Glutamatergic neuron (in vitro differentiated cells): ENCODE data around the gene CACNA1D. TPM values are rescaled to one million over a fixed set of nuclear protein-coding genes. Genes with fewer than 3 reads are reported as not detected.

Source experiments
- DNase-seq: peaks from one replicate; pipeline ENCODE4 v3.0.0; 2022
- H3K27ac Mint-ChIP-seq: one replicate; pipeline ENCODE4 v1.8.0; 2020; ENCODE audit warnings: mild to moderate bottlenecking, mixed read lengths, inconsistent platforms; ENCODE audit not compliant: unreplicated experiment
- H3K27me3 Mint-ChIP-seq: one replicate; pipeline ENCODE4 v1.8.0; 2020; ENCODE audit warnings: mild to moderate bottlenecking, moderate library complexity, mixed read lengths, inconsistent platforms; ENCODE audit not compliant: unreplicated experiment
- H3K36me3 Mint-ChIP-seq: one replicate; pipeline ENCODE4 v1.8.0; 2020; ENCODE audit warnings: mild to moderate bottlenecking, mixed read lengths, inconsistent platforms; ENCODE audit not compliant: unreplicated experiment
- H3K4me1 Mint-ChIP-seq: one replicate; pipeline ENCODE4 v1.8.0; 2020; ENCODE audit warnings: mild to moderate bottlenecking, low read depth, mixed read lengths, inconsistent platforms; ENCODE audit not compliant: unreplicated experiment
- H3K4me3 Mint-ChIP-seq: one replicate; pipeline ENCODE4 v1.8.0; 2020; ENCODE audit warnings: mild to moderate bottlenecking, mixed read lengths, inconsistent platforms; ENCODE audit not compliant: unreplicated experiment
- H3K9me3 Mint-ChIP-seq: one replicate; pipeline ENCODE4 v1.8.0; 2020; ENCODE audit warnings: mild to moderate bottlenecking, moderate library complexity, mixed read lengths, inconsistent platforms; ENCODE audit not compliant: unreplicated experiment
- CTCF ChIP-seq: fragments of 200-600 bp; sonication (generic); IDR thresholded peaks from one replicate; pipeline ENCODE4 v1.5.0; 2021; ENCODE audit not compliant: partially characterized antibody, unreplicated experiment
- total RNA-seq: library from RNA; stranded (reverse); fragmentation: NEBNext Ultra II Directional; extraction: Animal tissue kit (Norgen Biotek cat#: 25700); gene quantifications from one replicate; pipeline ENCODE4 v1.2.1, GENCODE V29; 2021; ENCODE audit not compliant: unreplicated experiment

Gene CACNA1D
- total RNA-seq, 1 donor from 2014 or later, result 5.0 TPM

DNA sequence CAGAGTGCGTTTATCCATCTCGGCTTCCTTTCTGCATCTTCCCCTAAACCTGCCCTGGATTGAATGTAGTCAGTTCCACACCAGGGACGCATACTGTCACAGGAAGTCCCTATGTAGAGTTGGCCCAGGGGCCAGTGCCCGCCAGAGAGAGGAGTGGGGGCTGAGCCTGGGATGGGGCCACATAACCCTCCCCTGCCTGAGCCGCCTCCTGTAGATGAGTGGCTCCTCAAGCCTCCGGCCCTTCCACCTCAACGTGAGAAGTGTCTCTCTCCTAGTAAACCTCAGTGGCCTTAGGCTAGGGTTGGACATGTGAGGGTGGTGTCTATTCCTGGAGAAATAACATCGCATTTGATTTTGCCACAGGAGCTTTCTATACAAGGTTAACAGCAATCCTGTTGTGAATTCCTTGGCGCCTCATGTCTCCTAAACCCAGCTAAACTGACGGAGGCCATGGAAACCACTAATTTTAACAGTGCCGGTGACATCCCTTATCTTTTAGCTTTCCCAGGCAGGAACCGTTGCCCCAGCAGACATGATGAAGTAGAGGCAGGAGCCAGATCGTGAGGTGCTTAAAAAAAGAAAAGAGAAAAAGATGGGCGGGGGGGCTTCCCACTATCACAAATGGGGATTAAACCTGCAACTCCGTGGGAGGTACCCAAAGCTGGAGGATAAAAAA is 180.7 kb downstream of the CACNA1D start:
- no peaks in the 10 kb centered on the region for H3K27me3 Mint-ChIP-seq
- TF ChIP-seq CTCF, result no peak
- no peaks in the 10 kb centered on the region for H3K9me3 Mint-ChIP-seq
- DNase-seq, result no peak
- H3K27ac Mint-ChIP-seq, result no peak overlapping the region
- H3K4me1 Mint-ChIP-seq, result peaks cover 16% of the 10 kb centered on the region
- H3K36me3 Mint-ChIP-seq, result no peaks in the 10 kb centered on the region
- no peak overlapping the region for H3K4me3 Mint-ChIP-seq

DNA sequence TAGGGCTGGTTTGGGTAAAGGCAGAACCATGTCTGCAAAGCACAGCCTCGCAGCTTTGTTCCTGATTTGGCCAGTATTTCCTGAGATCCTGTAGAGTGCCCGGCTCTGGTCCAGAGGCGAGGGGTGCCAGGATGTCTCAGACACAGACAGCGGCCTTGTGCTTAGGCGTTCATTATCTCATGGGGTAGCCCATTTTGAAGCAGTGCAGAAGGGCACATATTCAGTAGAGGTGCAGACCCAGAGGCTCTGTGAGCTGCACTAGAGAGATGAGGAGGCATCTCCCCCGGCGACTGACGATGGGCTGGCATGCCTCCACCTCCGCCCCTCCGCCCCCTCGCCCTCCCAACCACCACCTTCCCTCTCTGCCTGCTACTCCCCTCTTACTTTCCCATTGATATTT is 181.5 kb downstream of the CACNA1D start:
- no peaks in the 10 kb centered on the region for H3K36me3 Mint-ChIP-seq
- H3K4me1 Mint-ChIP-seq, result peaks cover 19% of the 10 kb centered on the region
- no peaks in the 10 kb centered on the region for H3K27me3 Mint-ChIP-seq
- no peak for DNase-seq
- H3K4me3 Mint-ChIP-seq, result no peak overlapping the region
- no peaks in the 10 kb centered on the region for H3K9me3 Mint-ChIP-seq
- H3K27ac Mint-ChIP-seq, result no peak overlapping the region
- TF ChIP-seq CTCF, result no peak

DNA sequence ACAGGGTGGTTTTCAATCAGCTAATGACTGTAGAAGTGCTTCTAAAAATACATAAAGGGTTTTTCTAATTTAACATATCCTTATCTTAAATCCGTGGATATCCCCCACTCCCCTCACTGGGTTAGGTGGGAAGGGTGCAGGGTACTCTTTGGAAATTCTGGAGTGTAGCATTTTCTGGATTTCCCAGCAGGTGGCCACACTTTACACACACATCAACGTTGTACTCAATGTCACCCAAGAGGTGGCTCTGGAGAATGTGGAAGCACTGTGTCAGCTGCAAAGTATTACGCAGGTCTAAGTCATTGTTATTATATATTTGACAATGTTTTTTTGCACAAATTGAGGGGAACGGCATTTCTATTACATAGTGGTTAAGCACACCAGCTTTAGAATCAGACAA is 183.0 kb downstream of the CACNA1D start:
- Mint-ChIP-seq H3K27me3 (no peaks in the 10 kb centered on the region), H3K4me3 (no peak overlapping the region), H3K36me3 (no peaks in the 10 kb centered on the region), H3K4me1 (peaks cover 14% of the 10 kb centered on the region), H3K9me3 (peaks cover under 1% of the 10 kb centered on the region), H3K27ac (no peak overlapping the region)
- no peak for DNase-seq
- no peak for TF ChIP-seq CTCF

GRCh38 chr3:53680028-53680427 is 185.6 kb downstream of the CACNA1D start:
- no peak overlapping the region for H3K4me3 Mint-ChIP-seq
- peak; percentile 39 for DNase-seq
- no peak for TF ChIP-seq CTCF
- peaks cover 2% of the 10 kb centered on the region for H3K9me3 Mint-ChIP-seq
- H3K4me1 Mint-ChIP-seq, result peaks cover 10% of the 10 kb centered on the region
- no peaks in the 10 kb centered on the region for H3K27me3 Mint-ChIP-seq
- H3K27ac Mint-ChIP-seq, result no peak overlapping the region
- H3K36me3 Mint-ChIP-seq, result no peaks in the 10 kb centered on the region

DNA sequence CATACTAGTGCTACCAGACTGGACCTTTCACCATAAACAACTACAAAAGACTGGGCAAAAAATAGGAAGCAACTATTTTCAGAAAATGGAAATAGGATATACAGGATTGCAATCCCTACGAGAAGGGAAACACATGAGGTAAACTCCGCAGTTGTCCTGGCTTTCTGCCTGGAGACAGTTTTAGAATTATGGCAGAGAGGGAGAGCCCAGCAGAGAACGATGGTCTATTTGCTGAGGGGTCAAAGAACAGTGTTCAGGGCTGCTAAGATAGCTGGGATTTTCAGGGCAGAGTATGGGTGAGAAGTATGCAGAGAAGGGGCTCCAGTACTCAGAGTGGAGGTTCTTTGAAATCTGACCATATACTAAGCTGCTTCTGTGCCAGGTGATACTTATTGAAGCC is 188.4 kb downstream of the CACNA1D start:
- H3K4me1 Mint-ChIP-seq, result peaks cover 6% of the 10 kb centered on the region
- H3K9me3 Mint-ChIP-seq, result peaks cover 2% of the 10 kb centered on the region
- no peaks in the 10 kb centered on the region for H3K27me3 Mint-ChIP-seq
- H3K36me3 Mint-ChIP-seq, result no peaks in the 10 kb centered on the region
- H3K27ac Mint-ChIP-seq, result no peak overlapping the region
- H3K4me3 Mint-ChIP-seq, result no peak overlapping the region
- no peak for DNase-seq
- no peak for TF ChIP-seq CTCF
